ELF-1 (cell line): ENCODE data around the gene NDUFAF8.

ENCODE experiments used
- DNase-seq: peaks from one replicate; pipeline ENCODE4 v3.0.0-alpha.2; 2016; ENCODE audit warnings: low read depth, low spot score

The NDUFAF8 gene

DNA sequence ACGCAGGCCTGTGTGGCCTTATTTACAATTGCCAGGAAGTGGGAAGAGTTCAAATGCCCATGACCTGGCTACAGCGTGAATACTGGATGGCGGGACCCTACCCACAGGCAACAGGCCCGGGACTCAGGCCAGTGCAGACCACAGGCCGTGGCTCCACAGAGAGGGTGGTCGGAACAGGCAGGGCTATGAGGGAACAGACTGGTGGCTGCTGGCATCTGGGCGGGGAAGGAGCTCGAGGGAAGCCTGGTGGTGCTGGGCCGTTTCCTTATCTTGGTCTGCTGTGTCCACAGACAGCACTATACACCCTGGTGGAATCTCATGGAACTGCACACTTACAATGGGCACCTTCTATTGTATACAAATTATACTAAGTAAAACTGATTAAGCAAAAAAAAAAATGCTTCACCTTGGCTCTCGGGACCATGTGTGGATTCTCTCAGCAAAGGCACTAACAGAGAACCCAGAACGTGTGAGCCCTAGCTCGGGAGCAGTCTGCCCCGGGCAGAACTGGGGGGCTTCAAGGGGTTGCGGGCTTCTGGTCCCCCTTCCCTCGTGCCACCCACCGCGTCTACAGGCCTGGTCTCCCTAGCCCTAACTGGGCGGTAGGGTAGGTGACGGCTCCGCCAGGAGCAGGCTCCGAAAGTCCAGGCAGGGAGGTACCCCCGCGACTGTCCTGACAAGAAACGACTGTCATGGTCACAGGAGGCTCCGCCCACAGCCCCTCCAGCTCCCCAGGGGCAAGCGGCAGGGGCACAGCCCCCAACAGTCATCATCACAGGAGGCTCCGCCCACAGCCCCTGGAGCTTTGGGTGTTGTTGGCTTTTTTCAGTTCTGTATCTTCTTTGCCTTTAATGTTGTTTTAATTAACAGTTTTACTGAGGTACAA is 38.2 kb upstream of the NDUFAF8 start:
- peak; percentile 54 for DNase-seq

DNA sequence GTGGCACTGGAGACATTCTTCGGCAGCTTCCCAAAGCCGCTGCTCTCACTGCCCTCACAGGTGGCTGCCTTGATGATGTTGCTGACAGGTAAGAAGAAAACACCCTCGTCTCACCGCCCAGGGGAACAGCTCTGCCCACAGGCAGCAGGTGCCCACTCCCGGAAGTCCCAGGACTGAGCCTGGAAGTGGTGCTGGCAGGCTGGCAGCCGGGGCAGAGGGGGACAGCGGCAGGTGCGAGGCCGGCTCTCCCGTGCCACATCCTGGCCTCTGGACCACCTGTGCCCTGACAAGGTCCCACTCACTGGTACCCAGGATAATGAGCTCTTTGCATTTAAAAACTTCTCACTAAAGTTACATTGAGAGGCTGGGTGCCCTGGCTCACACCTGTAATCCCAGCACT is 36.8 kb upstream of the NDUFAF8 start:
- no peak for DNase-seq

DNA sequence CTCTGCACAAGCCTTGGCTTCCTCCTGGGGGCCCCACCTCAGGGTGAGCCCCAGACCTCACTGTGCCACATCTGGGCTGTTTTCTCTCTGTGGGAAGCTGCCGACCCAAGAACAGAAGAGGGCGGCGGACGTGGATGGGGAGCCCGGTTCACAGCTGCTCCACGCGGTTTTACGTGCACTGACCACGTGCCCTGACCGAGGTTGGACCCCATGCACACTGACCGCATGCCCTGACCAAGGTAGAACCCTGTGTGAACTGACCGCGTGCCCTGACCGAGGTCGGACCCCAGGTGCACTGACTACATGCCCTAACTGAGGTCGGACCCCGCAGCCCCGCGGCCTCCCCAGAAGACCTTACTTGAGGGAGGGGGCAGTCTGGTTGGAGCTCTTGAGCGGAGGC is 36.0 kb upstream of the NDUFAF8 start:
- no peak for DNase-seq

DNA sequence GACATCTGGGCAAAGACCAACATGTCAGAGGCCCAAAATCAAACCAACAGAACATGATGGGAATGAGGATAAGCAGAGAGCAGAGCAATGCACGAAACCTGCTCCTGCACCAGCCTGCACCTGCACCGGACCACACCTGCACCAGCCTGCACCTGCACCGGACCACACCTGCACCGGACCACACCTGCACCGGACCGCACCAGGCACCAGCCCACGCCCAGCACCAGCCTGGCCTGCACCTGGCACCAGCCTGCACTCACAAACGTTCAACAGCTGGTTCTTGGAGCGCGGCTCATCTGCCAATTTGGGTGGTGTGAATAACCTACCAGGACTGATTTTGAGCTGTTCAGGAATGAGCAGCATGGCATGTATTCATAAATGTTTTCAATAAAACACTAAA is 34.5 kb upstream of the NDUFAF8 start:
- no peak for DNase-seq

DNA sequence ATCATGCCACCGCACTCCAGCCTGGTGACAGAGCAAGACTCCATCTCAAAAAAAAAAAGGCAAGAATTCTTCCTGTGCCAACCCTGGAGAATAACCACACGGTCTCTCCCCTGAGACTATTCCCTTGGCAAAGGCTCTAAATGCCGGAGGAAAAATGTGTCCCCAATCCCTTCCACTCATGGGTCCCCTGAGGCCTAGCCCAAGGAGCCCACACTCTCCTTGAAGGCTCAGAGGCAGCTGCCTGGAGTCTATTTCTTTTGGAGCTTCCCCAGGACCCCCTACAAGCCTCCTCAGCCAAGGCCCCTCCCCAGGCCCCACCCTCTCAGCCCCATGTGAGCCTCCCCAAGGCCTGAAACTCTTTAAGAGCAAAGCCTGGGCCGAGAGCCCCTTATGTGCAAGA is 33.0 kb upstream of the NDUFAF8 start:
- DNase-seq, result no peak

DNA sequence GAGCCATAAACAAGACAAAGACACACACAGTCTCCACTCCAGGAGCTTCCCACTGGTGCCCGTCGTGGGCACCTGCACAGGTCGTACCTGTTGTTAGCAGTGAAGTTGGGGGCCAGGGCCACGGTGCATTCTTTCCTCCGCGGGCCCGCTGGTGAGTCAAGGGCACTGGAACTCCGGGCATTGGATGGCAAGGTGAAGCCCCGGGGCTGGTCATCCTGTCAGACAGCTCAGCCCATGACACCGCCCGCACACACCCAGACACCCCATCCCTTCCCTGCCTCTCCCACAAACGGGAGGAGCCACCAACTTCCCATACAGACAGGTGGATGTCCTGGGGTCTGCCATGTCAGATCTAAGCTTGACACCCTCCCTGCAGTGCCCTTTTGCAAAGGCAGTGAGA is 32.5 kb upstream of the NDUFAF8 start:
- DNase-seq, result no peak

DNA sequence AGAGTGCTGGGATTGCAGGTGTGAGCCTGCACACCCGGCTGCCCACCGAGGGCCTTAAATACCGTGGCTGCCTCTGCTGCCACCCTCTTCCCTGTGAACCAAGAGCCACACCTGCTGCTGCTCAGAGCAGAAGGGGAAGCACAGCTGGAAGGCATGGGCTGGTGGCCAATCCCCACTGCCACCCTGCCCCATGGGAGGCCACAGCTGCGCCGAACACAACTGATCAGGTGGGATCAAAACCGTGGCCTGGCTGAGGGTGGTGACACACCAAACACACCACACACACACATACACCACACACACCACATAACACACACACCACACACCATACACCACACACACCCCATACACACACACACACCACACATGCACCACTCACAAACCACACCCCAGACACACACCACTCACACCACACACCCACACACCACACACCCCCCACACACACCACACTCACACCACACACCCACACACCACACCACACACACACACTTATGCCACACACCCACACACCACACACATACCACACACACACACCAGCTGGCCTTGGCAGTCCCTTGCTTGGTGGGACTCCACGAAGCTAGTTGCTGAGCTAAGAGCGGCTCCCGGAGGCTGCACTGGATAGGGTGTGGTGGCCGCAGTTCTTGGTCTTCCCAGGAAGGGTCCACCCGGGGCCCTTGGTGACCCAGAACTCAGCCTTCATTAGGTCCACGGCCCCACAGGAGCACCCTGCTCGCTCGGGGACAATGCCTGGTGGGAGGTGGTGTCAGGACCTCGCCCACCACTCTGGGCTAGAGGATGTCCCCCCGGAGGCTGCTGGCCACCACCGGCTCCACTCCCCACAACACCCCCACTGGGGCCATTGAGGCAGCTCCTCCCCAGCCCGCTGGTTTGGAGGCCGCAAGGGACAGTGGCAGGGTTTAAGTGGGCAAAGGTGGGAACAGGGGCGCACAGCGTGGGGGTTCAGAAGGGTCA is 31.2 kb upstream of the NDUFAF8 start:
- DNase-seq, result no peak

DNA sequence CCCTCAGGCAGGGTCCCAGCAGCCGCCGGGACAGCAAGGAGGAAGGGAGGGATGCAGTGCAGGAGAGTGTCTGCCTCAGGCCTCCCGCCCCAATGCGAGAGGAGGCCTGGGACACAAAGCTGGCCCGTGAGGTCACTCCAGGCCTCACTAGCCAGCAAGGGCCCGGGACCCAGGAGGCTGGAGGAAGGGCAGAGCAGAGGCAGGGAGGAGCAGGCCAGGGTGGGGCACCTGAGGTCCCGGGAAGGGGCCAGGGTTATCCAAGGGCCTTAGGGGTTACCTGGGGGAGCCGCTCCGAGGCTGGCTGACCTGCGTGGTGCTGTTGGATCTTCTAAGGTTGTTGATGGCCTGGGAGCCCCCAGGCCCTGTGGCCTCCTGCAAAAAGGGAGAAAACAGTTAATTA is 30.5 kb upstream of the NDUFAF8 start:
- no peak for DNase-seq

DNA sequence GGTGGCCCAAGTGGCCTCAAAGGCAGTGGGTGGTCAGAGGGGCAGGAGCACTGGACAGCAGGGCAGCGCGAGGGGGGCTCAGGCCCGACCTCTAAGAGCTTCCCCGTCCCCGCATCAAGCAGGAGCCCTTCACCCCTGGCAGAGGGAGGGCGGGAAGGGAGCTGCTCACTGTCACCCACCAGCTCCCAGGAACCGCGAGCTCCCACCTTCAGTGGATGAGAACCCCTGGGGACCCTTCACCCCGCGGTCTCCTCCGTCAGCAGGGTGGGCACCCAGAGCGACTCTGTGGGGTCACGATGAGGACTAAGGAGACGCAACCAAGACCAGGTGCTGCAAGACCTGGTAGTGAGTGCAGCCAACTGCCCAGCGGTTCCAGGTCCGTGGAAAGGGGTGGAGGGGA is 30.0 kb upstream of the NDUFAF8 start:
- no peak for DNase-seq

DNA sequence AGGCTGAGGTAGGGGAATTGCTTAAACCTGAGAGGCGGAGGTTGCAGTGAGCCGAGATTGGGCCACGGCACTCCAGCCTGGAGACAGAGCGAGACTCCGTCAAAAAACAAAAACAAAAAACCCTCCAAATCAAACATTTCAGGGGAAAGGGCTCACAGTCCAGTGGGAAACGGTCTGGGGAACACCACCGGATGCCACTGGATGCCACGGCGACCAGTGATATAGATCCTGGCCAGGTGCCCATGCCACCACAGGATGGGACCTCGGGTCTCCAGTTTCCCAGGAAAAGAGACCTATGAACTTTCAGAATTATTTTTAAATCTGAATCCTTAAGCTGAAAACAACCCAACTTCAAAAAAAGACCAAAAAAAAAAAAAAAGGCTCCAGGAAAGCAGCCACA is 28.7 kb upstream of the NDUFAF8 start:
- DNase-seq, result no peak

DNA sequence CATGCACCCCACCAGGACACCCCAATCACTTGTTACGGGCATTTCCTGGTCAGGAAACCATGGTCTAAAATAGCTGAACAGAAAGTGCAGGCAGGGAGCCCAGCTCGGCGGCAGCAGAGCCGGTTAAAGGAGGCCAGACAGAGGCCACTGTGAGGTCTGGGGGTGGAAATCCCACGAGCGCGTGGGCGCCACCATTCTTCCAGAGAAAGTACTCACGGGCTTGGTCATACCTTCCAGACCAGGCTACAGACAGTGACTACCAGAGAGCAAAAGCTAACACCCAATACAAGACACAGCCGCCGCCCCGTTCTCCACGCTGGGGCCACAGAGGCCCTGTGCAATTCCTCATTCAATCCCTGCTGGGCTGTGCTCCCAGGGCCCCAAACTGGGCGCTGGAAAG is 28.2 kb upstream of the NDUFAF8 start:
- DNase-seq, result no peak

DNA sequence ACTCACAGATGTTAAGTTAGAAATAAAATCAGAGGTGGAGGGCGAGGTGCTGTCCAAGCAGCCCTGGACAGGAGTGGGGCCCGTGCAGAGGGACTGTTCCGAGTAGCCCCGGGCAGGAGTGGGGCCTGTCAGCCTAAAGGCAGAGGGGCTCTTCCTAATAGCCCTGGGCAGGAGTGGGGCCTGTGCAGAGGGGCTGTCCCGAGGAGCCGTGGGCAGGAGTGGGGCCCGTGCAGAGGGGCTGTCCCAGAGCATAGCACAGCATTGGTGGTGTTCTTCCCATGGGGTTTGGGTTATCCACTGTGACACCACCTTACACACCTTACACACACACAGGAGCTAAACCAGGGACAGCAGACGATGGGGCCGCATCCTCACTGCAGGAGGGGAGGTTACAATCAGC is 26.8 kb upstream of the NDUFAF8 start:
- DNase-seq, result no peak

DNA sequence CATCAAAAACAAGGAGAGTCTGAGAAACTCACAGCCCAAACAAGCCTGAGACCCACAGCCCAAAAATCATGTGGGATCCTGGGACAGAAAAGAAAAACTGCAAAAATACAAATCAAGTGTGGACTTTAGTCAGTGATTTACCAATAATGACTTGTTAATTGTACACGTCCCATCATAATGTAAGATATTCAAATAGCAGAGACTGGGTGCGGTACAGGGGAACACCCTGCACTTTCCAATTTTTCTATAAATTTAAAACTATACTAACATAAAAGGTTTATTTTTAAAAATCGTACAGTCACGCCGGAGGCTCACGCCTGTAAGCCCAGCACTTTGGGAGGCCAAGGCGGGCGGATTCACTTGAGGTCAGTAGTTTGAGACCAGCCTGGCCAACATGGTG is 25.1 kb upstream of the NDUFAF8 start:
- no peak for DNase-seq

DNA sequence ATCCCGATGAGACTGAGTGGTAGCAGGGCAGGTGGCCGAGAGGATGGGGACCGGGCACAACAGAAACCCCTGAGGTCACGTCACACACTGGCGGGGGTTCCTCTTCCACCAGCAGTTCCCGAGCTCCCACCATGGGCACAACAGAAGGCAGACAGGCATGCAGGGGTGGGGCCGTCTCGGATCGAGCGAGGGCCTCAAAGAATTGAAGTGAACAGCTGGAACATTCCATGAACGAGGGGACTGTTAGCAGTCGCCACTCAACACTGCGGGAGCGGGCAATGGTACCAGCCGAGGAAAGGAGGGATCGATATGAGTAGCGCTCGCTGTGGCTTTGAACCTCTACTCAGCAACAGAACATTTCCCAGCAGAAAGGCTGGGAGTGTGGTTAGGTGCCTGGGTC is 21.6 kb upstream of the NDUFAF8 start:
- DNase-seq, result no peak

DNA sequence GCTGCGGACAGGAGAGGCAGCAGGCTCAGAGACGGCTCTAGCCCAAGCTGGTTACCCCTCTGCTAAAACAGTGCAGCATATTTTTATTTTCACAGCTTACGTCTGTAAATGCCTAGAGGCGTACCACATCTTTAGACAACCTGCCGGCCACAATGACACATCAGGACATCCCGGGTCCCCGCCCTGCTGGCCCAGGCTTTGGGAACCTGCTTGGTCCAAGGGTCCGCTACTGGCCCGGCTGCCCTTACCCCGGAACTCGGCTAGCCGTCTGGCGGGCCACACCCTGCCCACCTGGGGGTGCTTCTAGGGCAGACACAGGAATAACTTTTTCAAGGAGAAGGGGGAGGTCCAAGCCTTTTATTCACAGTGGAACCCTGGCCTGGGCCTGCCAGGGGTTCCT is 20.7 kb upstream of the NDUFAF8 start:
- DNase-seq, result no peak

DNA sequence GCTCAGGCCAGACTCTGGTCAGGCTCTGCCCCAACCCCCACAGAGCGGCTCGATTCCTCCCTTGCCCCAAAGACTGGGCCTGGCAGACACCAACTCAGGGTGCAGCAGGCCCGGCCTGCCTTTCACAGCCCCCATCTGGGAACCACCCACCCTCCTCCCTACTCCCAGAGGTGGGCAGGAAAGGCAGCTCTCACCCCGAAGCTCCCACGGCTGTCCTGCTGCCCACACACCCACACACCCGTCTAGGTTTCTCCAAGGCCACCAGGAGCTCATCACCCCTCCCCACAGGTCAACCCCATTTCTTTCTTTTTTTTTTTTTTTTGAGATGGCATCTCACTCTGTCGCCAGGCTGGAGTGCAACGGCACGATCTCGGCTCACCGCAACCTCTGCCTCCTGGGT is 20.1 kb upstream of the NDUFAF8 start:
- no peak for DNase-seq

DNA sequence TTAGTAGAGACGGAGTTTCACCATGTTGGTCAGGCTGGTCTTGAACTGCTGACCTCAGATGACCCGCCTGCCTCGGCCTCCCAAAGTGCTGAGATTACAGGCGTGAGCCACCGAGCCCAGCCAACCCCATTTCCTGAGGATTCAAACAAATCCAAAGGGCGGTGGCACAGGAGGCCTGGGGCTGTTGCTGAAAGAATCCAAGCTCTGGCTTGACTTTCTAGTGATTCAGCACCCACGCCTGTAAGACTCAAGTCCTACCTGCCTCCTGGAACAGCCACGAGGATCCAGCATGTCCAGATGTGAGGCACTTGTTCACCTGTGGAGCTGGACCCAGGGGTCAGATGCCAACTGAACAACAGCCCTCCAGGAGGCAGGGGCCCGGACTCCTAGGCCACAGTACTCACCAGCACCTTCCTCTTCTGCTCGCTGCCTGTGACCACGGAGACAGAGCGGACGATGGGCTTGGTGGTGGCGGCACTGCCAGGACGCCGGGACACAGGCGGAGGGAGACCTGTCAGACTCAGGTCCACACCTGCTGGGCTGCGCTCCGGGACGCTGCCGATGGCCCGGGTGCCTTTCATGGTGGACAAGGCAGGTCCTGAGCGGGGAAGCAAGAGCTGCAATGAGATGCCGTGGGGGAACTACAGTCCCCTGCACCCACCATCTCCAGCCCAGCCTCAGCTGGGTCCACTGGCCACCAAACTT is 19.5 kb upstream of the NDUFAF8 start:
- DNase-seq, result no peak

DNA sequence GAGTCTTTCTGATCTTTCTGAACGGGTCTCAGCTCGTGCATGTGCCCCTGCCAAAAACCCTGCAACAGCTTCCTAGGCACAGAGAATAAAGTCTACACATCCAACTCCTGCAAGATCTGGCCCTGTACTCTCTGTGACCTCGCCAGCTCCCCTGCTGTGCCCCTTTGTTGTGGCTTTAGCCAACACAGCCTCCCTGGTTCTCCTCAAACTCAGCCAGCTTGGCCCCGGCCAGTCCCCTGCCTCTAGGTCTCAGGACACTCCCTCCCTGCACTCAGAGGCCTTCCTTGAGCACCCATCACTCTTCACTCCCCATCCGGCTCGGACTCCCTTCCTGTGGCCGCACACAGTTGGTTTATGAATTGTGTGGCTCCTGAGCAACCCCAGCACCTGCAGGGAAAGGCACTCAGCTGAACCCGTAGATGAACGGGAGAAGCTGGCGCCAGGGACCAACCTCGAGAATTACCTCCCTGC is 17.7 kb upstream of the NDUFAF8 start:
- DNase-seq, result peak; percentile 68

DNA sequence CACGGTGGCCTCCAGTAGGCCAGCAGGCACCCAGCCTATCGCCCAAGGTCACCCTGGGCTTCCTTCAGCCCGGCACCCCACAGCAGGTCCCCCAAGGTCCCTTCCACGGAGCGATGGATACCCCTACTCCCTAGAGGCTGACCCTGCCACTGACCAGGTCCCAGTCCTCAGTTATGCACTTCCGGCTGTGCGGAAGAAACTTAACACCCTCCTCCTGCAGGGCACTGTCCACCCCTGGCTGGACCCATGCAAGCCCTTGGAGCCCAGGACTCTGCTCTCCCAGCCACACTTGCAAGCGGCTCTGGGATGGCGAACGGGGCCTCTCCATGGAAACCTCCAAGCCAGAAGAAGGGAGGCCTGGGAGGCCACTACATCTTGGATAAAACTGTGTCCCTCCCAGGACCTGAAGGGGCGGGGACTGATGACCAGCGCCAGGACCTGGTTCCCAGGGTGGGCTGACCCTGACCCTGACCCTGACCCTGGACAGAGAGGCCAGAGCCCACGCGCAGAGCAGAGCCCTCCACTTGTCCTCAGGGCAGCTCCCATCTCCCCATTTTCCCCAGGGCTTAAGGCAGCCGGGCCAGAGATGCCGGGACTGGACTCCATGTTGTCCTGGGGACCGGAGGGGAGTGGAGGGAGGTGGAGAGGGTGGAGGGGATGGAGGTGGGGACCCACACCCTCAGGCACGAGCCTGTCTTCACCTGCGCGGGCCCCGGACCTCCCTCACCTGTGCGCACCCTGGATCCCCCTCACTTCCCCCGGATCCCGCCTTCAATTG is 17.1 kb upstream of the NDUFAF8 start:
- DNase-seq, result peak; percentile 36

DNA sequence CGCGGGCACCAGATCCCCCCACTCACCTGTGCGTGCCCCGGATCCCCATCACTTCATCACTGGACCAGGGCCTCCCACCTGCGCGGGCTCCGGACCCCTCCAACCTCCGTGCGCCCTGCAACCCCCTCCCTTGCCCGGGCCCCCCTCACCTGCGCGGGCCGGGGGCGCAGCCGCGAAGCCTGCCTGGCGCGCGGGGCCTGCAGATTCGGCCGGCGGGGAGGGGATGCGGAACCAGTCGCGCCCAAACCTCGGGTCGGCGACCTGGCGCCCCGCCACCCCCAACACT is 16.6 kb upstream of the NDUFAF8 start:
- DNase-seq, result no peak
